Liver (tissue), 9 donors: Measurements from ENCODE around the gene SOX2. TPM values are rescaled to one million over a fixed set of nuclear protein-coding genes. Genes with fewer than 3 reads are reported as not detected.

Experiments used
- DNase-seq: peaks from one replicate; pipeline ENCODE4 v3.0.0-alpha.2; 2017; ENCODE audit warnings: low spot score
- H3K27ac ChIP-seq, 2 donors: one replicate each; pipeline ENCODE4 v1.7.0; 2013; ENCODE audit warnings: inconsistent platforms in 2 of 2, low read length in 2 of 2, control low read depth in 1 of 2, low read depth in 1 of 2, mild to moderate bottlenecking in 1 of 2
- H3K27me3 ChIP-seq, 4 donors: one replicate each; pipeline versions ENCODE4 v1.6.1 to v1.7.0; 2013; ENCODE audit warnings: low read length in 3 of 4, inconsistent platforms in 1 of 4, mild to moderate bottlenecking in 1 of 4, moderate library complexity in 1 of 4; ENCODE audit not compliant: control insufficient read depth in 4 of 4, insufficient read depth in 4 of 4
- H3K36me3 ChIP-seq, 4 donors: one replicate each; pipeline versions ENCODE4 v1.6.1 to v1.7.0; 2013; ENCODE audit warnings: low read length in 3 of 4, mild to moderate bottlenecking in 3 of 4, low read depth in 1 of 4, moderate library complexity in 1 of 4; ENCODE audit not compliant: control insufficient read depth in 4 of 4, insufficient read depth in 3 of 4
- H3K4me1 ChIP-seq, 4 donors: one replicate each; pipeline versions ENCODE4 v1.6.1 to v1.7.0; 2013; ENCODE audit warnings: low read length in 3 of 4, mild to moderate bottlenecking in 3 of 4, moderate library complexity in 1 of 4; ENCODE audit not compliant: control insufficient read depth in 4 of 4, insufficient read depth in 4 of 4
- H3K4me3 ChIP-seq, 3 donors: one replicate each; pipeline versions ENCODE4 v1.6.1 to v1.7.0; 2013; ENCODE audit warnings: low read length in 3 of 3, control low read depth in 1 of 3, low read depth in 1 of 3, mild to moderate bottlenecking in 1 of 3
- H3K9ac ChIP-seq, 2 donors: one replicate each; pipeline ENCODE4 v1.7.0; 2013; ENCODE audit warnings: low read length in 2 of 2, mild to moderate bottlenecking in 2 of 2, moderate library complexity in 2 of 2, control low read depth in 1 of 2, low read depth in 1 of 2
- H3K9me3 ChIP-seq, 4 donors: one replicate each; pipeline versions ENCODE4 v1.6.1 to v1.7.0; 2013; ENCODE audit warnings: low read length in 3 of 4; ENCODE audit not compliant: control insufficient read depth in 4 of 4
- CTCF ChIP-seq: fragments of 150-350 bp; IDR thresholded peaks from 2 replicates; pipeline ENCODE4 v1.5.1; 2017; ENCODE audit warnings: improper control_type of control experiment, low read depth, low read length; ENCODE audit not compliant: missing input control
- FOXA1 ChIP-seq: IDR thresholded peaks from 2 replicates; pipeline ENCODE4 v1.6.1; 2016; ENCODE audit warnings: antibody characterized with exemption
- FOXA2 ChIP-seq: IDR thresholded peaks from 2 replicates; pipeline ENCODE4 v1.6.1; 2016; ENCODE audit warnings: antibody characterized with exemption
- HNF4A ChIP-seq, 2 donors: conservative IDR thresholded peaks; 2 replicates each; pipeline ENCODE4 v1.6.1; 2016; ENCODE audit warnings: antibody characterized with exemption in 2 of 2, mild to moderate bottlenecking in 2 of 2
- HNF4G ChIP-seq: IDR thresholded peaks from 2 replicates; pipeline ENCODE4 v1.6.1; 2016; ENCODE audit warnings: antibody characterized with exemption
- JUND ChIP-seq, 2 donors: IDR thresholded peaks; 2 replicates each; pipeline ENCODE4 v1.6.1; 2016; ENCODE audit warnings: antibody characterized with exemption in 2 of 2
- MAX ChIP-seq: IDR thresholded peaks from 2 replicates; pipeline ENCODE4 v1.6.1; 2016; ENCODE audit warnings: antibody characterized with exemption
- NR2F2 ChIP-seq: IDR thresholded peaks from 2 replicates; pipeline ENCODE4 v1.6.1; 2016; ENCODE audit warnings: antibody characterized with exemption
- RAD21 ChIP-seq, 2 donors: IDR thresholded peaks; 2 replicates each; pipeline ENCODE4 v1.6.1; 2016; ENCODE audit warnings: antibody characterized with exemption in 2 of 2, mild to moderate bottlenecking in 2 of 2
- RXRA ChIP-seq, 2 donors: IDR thresholded peaks; 2 replicates each; pipeline ENCODE4 v1.6.1; 2017 to 2018; ENCODE audit warnings: antibody characterized with exemption in 2 of 2, mild to moderate bottlenecking in 1 of 2
- SP1 ChIP-seq: IDR thresholded peaks from 2 replicates; pipeline ENCODE4 v1.6.1; 2018; ENCODE audit warnings: antibody characterized with exemption, mild to moderate bottlenecking
- YY1 ChIP-seq: IDR thresholded peaks from 2 replicates; pipeline ENCODE4 v1.6.1; 2016; ENCODE audit warnings: antibody characterized with exemption, mild to moderate bottlenecking
- WGBS: extraction: QIAGEN DNeasy Blood & Tissue Kit; methylation state at CpG from one replicate; pipeline ENCODE4 v1.1.7; 2013; 5-methylcytosine and 5-hydroxymethylcytosine counted together
- polyA plus RNA-seq, 2 donors: library from polyadenylated mRNA; stranded (reverse) in 1 of 2; unstranded in 1 of 2; fragments of 200-250 nt in 1 of 2; fragments of >200 nt in 1 of 2; fragmentation: Nextera tagmentation in 1 of 2; extraction: Ambion mirVana in 1 of 2; gene quantifications; one replicate each; pipeline versions ENCODE4 v1.2.1 to v1.2.3, GENCODE V29; 2013 to 2015
- total RNA-seq, 2 donors: library from RNA; depleted of rRNA; stranded (reverse); fragments of >200 nt; gene quantifications; one replicate each; pipeline ENCODE4 v1.2.3, GENCODE V29; 2014
- donor health status: healthy.
- donor health status: healthy.
- donor health status: healthy.
- donor health status: healthy.
- donor health status: healthy.

The SOX2 gene
- total and polyA plus RNA-seq, 4 donors, result 0.02 TPM; not detected in 3

GRCh38 chr3:181730934-181731333, 19.2 kb downstream of the SOX2 start:
- no peak overlapping the region for H3K27ac ChIP-seq
- peaks cover 11 to 26% (median 21%) of the 10 kb centered on the region in 4 donors for H3K4me1 ChIP-seq
- WGBS, result 80% methylated on average over 1 of the region's 1 CpG
- H3K9me3 ChIP-seq, result no peaks in the 10 kb centered on the region
- no peak overlapping the region for H3K9ac ChIP-seq
- H3K27me3 ChIP-seq, result peaks cover 0 to 9% (median 2%) of the 10 kb centered on the region in 4 donors
- no peak for DNase-seq
- H3K4me3 ChIP-seq, result no peak overlapping the region
- H3K36me3 ChIP-seq, result no peaks in the 10 kb centered on the region
- TF ChIP-seq RAD21 (IDR thresholded peaks at IDR 0.05) (no peak), HNF4G (no peak), HNF4A (conservative IDR thresholded peaks at IDR 0.05) (no peak), FOXA1 (no peak), CTCF (no peak), SP1 (no peak)

GRCh38 chr3:181735911-181736310, 24.2 kb downstream of the SOX2 start:
- Histone ChIP-seq H3K9ac (no peak overlapping the region), H3K27ac (no peak overlapping the region), H3K4me3 (no peak overlapping the region), H3K4me1 (peaks cover 0 to 7% (median 2%) of the 10 kb centered on the region in 4 donors), H3K9me3 (no peaks in the 10 kb centered on the region), H3K27me3 (peaks cover 0 to 2% (median 0%) of the 10 kb centered on the region in 4 donors), H3K36me3 (no peaks in the 10 kb centered on the region)
- 82% methylated on average over 7 of the region's 7 CpGs for WGBS
- DNase-seq, result no peak
- TF ChIP-seq FOXA2 (no peak), MAX (no peak), JUND (IDR thresholded peaks at IDR 0.05) (no peak), YY1 (no peak), CTCF (no peak), RAD21 (IDR thresholded peaks at IDR 0.05) (no peak), SP1 (no peak)

GRCh38 chr3:181738551-181738950, 26.8 kb downstream of the SOX2 start:
- H3K27me3 ChIP-seq, result no peaks in the 10 kb centered on the region
- no peaks in the 10 kb centered on the region for H3K36me3 ChIP-seq
- peaks cover 2 to 13% (median 4%) of the 10 kb centered on the region in 4 donors for H3K4me1 ChIP-seq
- no peak for TF ChIP-seq RXRA (IDR thresholded peaks at IDR 0.05)
- no peak for TF ChIP-seq NR2F2
- no peak for TF ChIP-seq YY1
- 48% methylated on average over 5 of the region's 5 CpGs for WGBS
- no peak for DNase-seq
- H3K9me3 ChIP-seq, result no peaks in the 10 kb centered on the region
- H3K4me3 ChIP-seq, result no peak overlapping the region
- no peak overlapping the region for H3K9ac ChIP-seq
- H3K27ac ChIP-seq, result no peak overlapping the region
